ENCODE measurements around the gene SMAD1. TPM values are rescaled to one million over a fixed set of nuclear protein-coding genes. Genes with fewer than 3 reads are reported as not detected.

The SMAD1 gene
- total RNA-seq, 1 experiment from 2014 or later: 23.0 TPM

DNA sequence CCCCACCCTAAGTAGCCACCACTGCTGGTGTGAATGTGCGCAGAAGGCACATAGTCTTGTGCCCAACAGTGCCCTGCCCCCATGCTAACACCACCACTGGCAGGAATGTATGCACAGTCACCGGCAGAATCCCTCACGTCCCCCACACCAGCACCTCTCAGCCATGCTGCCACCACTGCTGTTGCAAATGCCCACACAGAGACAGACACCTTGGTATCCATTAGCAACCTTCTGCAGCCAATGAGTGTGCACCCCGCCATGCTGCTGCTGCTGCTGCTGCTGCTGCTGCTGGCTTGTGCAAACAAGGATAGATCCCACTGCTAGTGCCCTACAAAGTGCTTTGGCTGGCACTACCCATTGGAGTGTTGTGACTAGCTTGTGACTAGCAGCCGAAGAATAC is 85.1 kb downstream of the SMAD1 start:
- ATAC-seq (0 out of 2 replicates have a peak, but pooled peaks have one; percentile 22), DNase-seq (ENCODE audit: low read depth, low spot score) (no peak)
- H3K36me3 ChIP-seq (ENCODE audit: control insufficient read depth in 1 of 2, insufficient read depth in 2 of 2, low read length in 2 of 2): no peaks in the 10 kb centered on the region
- intact Hi-C loops (cut with micrococcal nuclease): no loop called here
- no peaks in the 10 kb centered on the region for H3K79me2 ChIP-seq (ENCODE audit: insufficient read depth, low read length)
- H3K27me3 ChIP-seq (ENCODE audit: insufficient read depth, low read length): no peaks in the 10 kb centered on the region
- H3K4me1 ChIP-seq (ENCODE audit: control insufficient read depth in 1 of 2, insufficient read depth in 2 of 2, low read length in 2 of 2): no peaks in the 10 kb centered on the region
- no peak overlapping the region for H3K4me2 ChIP-seq (ENCODE audit: low read length)
- RAD21 ChIA-PET (ENCODE audit: low non-redundant PET in 1 of 2, low total read pairs in 2 of 2, uncharacterized antibody in 2 of 2, unreplicated experiment in 2 of 2): no interaction called here
- BruUV-seq (replicated peaks): no TSS peak
- no peaks in the 10 kb centered on the region for H4K20me1 ChIP-seq (ENCODE audit: insufficient read depth)
- no peaks in the 10 kb centered on the region for H3K9me3 ChIP-seq (ENCODE audit: control insufficient read depth in 1 of 2, insufficient read depth in 1 of 2, low read depth in 1 of 2, low read length in 2 of 2)
- H3K9ac ChIP-seq (ENCODE audit: low read length): no peak overlapping the region
- CTCF ChIA-PET: no interaction called here
- POLR2A ChIA-PET: no interaction called here
- no peaks in the 10 kb centered on the region for H3K9me2 ChIP-seq (ENCODE audit: insufficient read depth)
- TF ChIP-seq EZH2phosphoT487 (IDR thresholded peaks at IDR 0.05; ENCODE audit: borderline replicate concordance) (no peak), JUND (IDR thresholded peaks at IDR 0.05) (no peak), SIN3A (IDR thresholded peaks at IDR 0.05; ENCODE audit: low read depth) (no peak), ZFX (IDR thresholded peaks at IDR 0.05) (no peak), SRF (IDR thresholded peaks at IDR 0.05; ENCODE audit: low read depth) (no peak), RAD21 (IDR thresholded peaks at IDR 0.05; ENCODE audit: low read depth) (no peak), POLR2AphosphoS5 (IDR thresholded peaks at IDR 0.05; ENCODE audit: low read depth, low read length) (no peak), CBX3 (IDR thresholded peaks at IDR 0.05; ENCODE audit: low read depth) (no peak), POLR2A (IDR thresholded peaks at IDR 0.05; ENCODE audit: borderline replicate concordance, extremely low read depth, insufficient read depth, insufficient read length) (no peak), TCF7L2 (IDR thresholded peaks at IDR 0.05; ENCODE audit: borderline replicate concordance, extremely low read depth, insufficient read depth, insufficient read length) (no peak)
- TF ChIP-seq, protein P1, sequence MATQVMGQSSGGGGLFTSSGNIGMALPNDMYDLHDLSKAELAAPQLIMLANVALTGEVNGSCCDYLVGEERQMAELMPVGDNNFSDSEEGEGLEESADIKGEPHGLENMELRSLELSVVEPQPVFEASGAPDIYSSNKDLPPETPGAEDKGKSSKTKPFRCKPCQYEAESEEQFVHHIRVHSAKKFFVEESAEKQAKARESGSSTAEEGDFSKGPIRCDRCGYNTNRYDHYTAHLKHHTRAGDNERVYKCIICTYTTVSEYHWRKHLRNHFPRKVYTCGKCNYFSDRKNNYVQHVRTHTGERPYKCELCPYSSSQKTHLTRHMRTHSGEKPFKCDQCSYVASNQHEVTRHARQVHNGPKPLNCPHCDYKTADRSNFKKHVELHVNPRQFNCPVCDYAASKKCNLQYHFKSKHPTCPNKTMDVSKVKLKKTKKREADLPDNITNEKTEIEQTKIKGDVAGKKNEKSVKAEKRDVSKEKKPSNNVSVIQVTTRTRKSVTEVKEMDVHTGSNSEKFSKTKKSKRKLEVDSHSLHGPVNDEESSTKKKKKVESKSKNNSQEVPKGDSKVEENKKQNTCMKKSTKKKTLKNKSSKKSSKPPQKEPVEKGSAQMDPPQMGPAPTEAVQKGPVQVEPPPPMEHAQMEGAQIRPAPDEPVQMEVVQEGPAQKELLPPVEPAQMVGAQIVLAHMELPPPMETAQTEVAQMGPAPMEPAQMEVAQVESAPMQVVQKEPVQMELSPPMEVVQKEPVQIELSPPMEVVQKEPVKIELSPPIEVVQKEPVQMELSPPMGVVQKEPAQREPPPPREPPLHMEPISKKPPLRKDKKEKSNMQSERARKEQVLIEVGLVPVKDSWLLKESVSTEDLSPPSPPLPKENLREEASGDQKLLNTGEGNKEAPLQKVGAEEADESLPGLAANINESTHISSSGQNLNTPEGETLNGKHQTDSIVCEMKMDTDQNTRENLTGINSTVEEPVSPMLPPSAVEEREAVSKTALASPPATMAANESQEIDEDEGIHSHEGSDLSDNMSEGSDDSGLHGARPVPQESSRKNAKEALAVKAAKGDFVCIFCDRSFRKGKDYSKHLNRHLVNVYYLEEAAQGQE (IDR thresholded peaks at IDR 0.05; ENCODE audit: low read depth): no peak
- no peak overlapping the region for H3K4me3 ChIP-seq (replicated peaks in 1 of 2; ENCODE audit: low read depth in 1 of 2, low read length in 2 of 2)
- no peak overlapping the region for H3K27ac ChIP-seq (ENCODE audit: low read depth, low read length)
- H2AFZ ChIP-seq (ENCODE audit: low read depth, low read length, poor library complexity, severe bottlenecking): no peak overlapping the region

All from HCT116 (cell line).